ENCODE results near the gene NEBL.

DNA sequence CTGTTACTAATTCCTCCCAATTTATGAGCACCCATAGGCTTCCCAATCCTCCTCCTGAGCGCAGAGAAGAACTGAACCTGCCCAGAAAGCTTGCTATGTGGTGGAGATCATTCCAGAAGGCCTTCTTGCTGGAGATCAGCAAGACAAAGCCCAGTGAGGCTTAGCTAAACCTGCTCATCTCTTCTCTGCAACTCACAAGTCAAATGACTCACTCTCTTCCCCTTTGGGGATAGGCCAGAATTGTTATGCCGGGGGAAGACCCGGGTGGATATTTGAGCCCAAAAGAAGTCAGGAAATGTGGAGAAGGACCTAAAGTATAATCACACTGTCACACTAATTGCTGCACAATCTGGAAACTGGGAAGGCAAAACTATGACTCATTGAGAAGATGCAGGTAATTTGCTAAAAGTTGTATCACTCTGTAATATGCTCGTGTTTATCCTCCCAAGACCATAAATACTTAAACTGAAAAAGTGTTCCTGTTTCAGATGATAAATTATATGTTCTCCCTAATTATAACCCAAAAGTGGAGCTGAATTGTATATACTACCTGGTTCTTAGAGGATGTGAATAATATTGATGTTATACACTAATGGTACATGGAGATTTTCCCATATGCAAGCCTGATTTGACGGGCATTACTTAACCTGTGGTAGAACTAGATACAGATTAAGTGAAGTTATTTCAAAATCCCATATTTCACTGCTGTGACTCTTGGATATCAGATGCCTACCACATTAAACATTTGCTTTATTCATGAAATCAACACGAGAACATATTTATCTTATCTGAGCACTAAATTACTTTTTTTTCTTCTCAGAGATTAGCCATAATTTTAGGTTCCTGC lies 6.4 kb downstream of the NEBL start:
- TF ChIP-seq POLR2A (IDR thresholded peaks at IDR 0.05), result no peak
- TF ChIP-seq, protein P1, sequence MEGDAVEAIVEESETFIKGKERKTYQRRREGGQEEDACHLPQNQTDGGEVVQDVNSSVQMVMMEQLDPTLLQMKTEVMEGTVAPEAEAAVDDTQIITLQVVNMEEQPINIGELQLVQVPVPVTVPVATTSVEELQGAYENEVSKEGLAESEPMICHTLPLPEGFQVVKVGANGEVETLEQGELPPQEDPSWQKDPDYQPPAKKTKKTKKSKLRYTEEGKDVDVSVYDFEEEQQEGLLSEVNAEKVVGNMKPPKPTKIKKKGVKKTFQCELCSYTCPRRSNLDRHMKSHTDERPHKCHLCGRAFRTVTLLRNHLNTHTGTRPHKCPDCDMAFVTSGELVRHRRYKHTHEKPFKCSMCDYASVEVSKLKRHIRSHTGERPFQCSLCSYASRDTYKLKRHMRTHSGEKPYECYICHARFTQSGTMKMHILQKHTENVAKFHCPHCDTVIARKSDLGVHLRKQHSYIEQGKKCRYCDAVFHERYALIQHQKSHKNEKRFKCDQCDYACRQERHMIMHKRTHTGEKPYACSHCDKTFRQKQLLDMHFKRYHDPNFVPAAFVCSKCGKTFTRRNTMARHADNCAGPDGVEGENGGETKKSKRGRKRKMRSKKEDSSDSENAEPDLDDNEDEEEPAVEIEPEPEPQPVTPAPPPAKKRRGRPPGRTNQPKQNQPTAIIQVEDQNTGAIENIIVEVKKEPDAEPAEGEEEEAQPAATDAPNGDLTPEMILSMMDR (IDR thresholded peaks at IDR 0.05), result no peak
